GM18951 (cell line): ENCODE results near the gene COIL.

Experiments used
- POLR2A ChIP-seq: IDR thresholded peaks from 4 replicates; pipeline ENCODE4 v1.6.1; 2011; ENCODE audit warnings: mild to moderate bottlenecking; ENCODE audit not compliant: insufficient read length, insufficient read depth; ENCODE audit errors: extremely low read depth
- in situ Hi-C: fragments of 300-500 bp; cut with MboI; formaldehyde crosslinking; loops from one replicate; pipeline ENCODE4 v1.12.0; 2022; ENCODE audit warnings: low sequenced_read_pairs, mixed read lengths, inconsistent platforms; ENCODE audit not compliant: unreplicated experiment

COIL gene, protein sequence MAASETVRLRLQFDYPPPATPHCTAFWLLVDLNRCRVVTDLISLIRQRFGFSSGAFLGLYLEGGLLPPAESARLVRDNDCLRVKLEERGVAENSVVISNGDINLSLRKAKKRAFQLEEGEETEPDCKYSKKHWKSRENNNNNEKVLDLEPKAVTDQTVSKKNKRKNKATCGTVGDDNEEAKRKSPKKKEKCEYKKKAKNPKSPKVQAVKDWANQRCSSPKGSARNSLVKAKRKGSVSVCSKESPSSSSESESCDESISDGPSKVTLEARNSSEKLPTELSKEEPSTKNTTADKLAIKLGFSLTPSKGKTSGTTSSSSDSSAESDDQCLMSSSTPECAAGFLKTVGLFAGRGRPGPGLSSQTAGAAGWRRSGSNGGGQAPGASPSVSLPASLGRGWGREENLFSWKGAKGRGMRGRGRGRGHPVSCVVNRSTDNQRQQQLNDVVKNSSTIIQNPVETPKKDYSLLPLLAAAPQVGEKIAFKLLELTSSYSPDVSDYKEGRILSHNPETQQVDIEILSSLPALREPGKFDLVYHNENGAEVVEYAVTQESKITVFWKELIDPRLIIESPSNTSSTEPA

DNA sequence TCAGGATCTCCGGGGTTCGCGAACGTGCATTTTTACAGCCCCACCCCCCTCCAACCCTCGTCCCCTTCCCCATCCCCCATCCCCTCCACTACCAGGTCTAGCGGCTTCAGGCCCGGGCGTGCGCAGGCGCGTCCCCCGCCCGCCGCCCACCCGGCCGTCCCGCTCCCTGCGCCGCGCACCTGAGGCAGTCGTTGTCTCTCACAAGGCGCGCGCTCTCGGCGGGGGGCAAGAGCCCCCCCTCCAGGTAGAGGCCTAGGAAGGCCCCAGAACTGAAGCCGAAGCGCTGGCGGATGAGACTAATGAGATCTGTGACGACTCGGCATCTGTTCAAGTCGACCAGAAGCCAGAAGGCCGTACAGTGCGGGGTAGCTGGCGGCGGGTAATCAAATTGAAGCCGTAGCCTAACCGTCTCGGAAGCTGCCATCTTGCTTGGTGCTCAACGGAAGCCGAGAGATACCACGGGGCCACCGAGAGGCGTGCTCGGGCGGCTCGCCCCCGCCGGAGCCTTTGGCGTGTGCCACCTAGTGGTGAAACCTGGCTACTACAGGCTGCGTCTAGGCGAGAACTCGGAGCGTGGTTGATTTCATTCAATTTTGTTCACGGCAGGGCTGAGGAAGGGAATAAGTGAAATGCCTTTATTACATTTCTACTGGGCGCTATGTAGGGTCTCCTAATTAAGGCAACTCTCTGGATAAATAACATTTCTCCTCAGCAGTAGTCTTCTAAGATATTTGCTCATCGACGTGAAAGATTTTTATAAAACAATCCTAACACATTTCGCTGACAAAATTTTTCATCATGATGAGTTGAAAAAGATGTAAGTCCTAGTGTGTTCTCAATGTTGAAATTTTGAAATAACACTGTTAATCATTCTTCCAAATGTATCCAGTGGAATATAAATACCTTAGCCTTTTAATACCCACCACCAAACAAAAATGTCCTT is at the start of gene COIL:
COIL (minus strand) TSS at position 455 of the 943 bp plus-strand sequence; CDS start at position 424, 31 bp downstream.
- in situ Hi-C loops: no loop called here
- TF ChIP-seq POLR2A: peak; percentile 74

DNA sequence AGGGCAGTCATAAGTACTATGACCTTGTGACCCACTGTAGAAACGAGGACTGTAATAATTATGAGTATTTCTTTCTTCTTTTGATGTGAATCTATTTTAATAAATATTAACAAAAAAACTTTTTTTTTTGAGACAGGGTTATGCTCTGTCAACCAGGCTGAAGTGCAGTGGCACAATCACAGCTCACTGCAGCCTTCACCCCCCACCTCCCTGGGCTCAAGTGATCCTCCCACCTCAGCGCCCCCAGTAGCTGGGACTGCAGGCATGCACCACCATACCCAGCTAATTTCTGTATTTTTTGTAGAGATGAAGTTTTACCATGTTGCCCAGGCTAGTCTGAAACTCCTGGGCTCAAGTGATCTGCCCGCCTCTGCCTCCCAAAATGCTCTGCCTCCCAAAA is 49.6 kb upstream of the COIL start:
- TF ChIP-seq POLR2A: no peak
- in situ Hi-C loops: no loop called here

DNA sequence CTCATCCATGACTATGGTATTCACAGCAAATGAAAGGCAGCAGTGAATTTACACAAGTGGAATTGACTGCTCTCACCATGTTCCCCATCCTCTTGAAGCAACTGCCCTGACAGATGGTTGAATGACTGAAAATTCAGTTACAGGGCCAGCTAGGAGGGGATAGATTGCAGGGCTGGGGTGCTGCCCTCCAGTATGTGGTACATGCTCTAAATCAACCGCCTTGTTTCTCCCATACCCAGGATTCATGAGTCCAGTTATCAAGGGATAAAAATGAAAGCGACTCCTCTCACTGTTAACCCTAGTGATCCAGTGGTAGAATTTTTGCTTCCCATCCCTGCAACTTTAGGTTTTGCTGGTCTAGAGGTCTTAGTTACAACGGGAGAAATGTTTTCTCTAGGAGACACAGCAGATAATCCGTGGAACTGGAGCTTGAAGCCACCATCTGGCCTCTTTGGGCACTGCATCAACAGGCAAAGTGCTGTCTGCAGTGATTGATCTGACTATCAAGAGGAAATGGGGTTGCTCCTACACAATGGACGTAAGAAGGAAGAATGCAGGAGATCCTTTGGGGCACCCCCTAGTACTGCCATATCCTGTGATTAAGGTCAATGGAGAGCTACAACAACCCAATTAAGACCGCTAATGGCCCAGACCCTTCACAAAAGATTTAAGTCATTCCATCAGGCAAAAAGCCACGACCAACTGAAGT is 49.0 kb upstream of the COIL start:
- in situ Hi-C loops: no loop called here
- no peak for TF ChIP-seq POLR2A

DNA sequence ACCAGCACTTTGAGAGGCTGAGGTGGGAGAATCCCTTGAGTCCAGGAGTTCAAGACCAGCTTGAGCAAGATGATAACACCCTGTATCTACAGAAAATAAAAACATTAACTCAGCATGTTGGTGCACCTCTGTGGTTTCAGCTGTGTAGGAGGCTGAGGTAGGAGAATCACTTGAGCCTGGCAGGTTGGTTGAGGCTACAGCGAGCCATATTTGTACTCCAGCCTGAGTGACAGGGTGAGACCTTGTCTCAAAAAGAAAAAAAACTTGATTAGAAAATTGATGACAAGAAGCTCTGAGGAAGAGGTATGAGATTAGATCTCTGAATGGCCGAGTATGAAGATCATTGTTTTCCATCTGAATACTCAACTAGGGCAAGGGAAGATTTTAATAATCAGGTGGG is 48.1 kb upstream of the COIL start:
- in situ Hi-C loops: no loop called here
- no peak for TF ChIP-seq POLR2A

DNA sequence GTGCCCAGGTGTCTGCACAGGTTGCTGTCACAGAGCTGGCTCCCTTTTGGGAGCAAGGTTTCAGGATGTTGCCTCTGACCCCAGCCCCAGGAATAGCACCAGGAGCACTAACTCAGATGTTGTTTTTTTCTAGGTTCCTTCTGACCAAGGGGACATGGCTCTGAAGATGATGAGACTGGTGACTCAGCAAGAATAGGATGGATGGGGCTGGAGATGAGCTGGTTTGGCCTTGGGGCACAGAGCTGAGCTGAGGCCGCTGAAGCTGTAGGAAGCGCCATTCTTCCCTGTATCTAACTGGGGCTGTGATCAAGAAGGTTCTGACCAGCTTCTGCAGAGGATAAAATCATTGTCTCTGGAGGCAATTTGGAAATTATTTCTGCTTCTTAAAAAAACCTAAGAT is 45.2 kb upstream of the COIL start:
- in situ Hi-C loops: no loop called here
- TF ChIP-seq POLR2A: no peak

DNA sequence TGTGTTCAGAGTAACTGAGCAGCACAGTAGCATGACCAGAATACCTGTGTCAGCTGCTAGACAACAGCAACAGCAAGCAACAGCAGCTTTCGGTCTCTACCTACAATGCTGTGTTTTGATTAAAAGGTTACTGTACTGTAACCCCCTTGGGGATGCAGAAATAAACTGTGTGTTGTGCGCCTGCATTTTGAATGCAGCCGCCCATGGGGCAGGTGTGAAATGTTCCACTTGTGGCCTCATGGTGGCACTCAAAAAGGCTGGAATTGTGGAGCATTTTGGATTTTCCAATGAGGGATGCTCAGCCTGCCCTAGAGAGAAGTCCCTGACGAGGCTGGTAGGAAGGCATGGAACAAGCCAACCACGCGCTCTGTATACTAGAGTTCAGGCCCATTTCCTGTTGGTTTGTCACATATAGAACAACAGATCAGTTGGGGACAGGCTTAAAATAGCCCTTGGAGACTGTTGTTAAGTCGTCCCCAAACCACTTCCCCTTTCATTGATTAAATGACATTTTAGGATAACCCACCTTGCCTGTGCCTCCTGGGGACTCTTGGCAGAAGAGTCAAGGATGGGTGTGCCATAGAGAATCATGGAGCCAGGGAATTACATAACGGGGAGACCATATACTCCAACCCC is 44.2 kb upstream of the COIL start:
- in situ Hi-C loops: no loop called here
- no peak for TF ChIP-seq POLR2A

DNA sequence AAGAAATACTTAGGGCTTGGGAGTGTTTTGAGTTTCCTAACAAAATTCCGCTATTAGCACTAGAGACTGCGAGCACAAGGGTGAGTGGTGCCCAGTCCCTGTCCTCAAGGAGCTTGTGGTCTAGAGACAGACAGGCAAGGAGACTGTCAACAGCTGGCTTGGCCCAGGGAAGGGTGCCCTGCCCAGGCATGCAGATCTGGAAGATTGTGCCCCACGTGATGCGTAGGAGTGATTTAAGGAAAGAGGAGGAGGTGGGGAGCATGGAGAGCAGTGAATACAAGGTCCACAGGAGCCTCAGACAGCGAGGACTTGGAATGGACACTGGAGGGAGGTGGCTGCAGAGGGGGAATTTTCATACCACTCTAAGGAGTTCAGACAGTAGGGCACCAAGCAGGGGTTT is 42.1 kb upstream of the COIL start:
- TF ChIP-seq POLR2A: no peak
- in situ Hi-C loops: no loop called here

DNA sequence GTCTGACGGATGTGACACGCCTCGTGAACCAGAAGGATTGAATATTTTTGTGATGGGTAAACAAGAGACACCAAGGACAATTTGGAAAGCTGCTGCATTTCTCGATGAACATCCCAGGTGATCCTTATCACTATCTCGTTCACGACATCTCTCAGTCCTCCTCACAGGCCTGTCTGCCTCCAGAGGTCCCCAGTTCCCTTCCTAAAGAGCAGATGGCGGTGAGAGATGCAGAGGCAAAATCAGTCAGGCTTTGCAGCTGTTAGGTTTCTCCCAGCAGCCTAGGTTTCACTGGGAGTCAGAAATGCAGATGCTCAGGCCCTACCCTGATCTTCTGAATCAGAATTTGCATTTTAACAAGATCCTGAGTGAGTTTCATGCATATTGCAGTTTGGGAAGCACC is 40.7 kb upstream of the COIL start:
- in situ Hi-C loops: no loop called here

DNA sequence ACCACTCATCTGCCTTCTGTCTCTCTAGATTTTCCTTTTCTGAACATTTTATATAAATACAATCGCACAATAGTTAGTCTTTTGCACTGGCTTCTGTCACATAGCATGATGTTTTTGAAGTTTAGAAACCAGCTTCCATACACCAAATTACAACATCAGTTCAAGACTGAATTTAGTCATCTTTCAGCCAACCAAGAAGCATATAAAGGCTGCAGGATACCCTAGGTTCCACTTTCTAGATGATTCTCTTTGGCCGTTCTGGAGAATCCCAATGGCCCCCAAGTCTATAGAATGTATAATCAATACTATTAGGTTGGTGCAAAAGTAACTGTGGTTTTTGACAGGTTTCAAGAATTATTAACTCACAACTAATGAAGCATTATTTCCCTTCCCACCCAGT is 36.5 kb upstream of the COIL start:
- no peak for TF ChIP-seq POLR2A
- in situ Hi-C loops: no loop called here

More for the DNA sequence above, 40.7 kb upstream of the COIL start:
- no peak for TF ChIP-seq POLR2A

DNA sequence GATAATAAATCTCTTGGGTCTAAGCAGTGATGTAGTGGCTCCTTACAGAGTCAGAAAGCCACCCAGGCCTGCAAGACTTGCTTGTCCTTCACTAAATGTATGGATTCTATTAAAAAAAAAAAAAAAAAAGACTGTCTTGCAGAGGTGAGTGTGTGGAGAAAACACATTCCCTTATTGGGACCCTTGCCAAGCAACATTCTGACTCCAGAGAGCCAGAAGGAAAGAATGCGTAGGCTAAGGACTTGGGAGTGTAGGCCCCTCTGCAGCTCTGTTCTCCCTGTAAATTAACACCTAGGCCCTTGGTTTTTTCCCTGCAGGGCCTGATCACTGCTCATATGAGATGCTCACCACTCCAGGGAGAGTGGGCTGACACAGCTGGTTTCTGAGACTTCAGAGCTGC is 34.9 kb upstream of the COIL start:
- TF ChIP-seq POLR2A: no peak
- in situ Hi-C loops: no loop called here

DNA sequence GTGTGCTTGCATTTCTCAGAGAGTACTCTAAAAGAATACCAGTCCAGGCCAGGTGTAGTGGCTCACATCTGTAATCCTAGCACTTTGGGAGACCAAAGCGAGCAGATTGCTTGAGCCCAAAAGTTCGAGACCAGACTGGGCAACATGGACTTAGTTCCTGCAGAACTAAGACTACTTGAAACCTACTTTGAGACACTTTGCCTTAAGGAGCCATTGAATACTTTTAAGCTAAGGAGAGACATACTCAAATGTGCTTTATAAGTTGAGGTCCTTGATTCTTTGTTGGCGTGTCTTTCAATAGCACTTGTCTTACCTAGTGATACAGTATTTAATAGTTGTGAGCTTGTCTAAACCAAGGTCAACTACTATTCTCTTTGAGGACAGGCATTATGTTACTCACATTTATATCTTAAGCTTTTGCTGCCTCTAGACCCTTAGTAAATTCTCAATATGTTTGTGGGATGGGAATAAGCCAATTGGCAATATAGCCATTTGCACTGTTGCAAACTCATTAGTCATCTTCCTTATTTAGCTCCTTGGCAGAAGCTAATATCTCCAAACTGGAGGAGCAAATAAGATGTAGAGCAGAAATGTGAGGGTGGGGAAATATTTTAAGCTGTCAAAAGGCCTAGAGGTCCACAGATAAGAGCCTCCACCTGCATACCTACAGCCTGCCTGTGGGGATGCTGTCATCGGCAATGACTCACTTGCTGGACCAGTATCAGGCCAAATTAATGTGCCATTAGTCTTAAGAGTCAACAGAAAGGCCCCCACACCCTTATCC is 33.4 kb upstream of the COIL start:
- in situ Hi-C loops: no loop called here

DNA sequence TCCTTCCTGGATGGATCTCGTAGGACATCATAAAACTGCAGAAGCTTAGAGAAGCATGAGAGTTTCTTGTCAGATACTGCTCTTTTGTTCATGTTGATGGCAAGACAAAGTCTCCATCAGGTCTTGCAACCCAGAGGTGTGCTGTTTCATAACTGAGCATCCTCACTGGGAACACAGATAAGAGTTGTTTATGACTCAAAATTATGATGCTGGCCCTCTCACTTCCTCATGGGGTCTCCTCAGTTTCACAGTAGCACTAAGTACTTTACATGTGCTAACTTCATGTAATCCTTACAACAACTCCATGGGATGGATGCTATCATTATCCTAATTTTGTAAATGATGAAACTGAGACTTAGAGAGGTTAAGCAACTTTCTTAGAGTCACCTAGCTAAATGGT is 31.5 kb upstream of the COIL start:
- in situ Hi-C loops: no loop called here

More for the DNA sequence above, 33.4 kb upstream of the COIL start:
- no peak for TF ChIP-seq POLR2A

More for the DNA sequence above, 31.5 kb upstream of the COIL start:
- no peak for TF ChIP-seq POLR2A
